Measurements from ENCODE around the gene GRAMD2B. TPM values are rescaled to one million over a fixed set of nuclear protein-coding genes. Genes with fewer than 3 reads are reported as not detected.

Gene GRAMD2B
- total and polyA plus RNA-seq, 2 of the 8 experiments (the other 6 are each of a cell fraction or from before 2014, with no cell fraction given) = 6.4 to 9.4 TPM

DNA sequence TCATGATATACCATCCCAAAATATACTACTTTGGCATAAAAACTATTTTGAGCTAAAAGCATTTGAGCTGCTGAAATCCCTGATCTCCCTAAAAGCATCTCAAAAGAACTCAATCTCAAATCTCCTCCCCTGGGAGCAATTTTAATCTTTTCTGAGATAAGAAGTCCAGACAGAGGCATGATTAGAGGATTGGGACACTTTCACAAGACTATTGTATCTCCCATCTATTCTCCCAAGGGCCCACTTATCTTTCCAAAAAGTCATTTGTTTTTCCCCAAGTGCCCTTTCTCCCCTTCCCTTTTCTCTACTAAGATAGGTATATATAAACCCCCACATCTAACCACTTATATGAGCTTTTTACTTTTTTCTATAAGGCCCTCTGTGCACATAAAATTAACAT is 92.1 kb downstream of the GRAMD2B start:
- Histone ChIP-seq H2BK5ac (ENCODE audit: low read depth, low read length) (no peak overlapping the region), H4K8ac (ENCODE audit: extremely low read depth, insufficient read depth, low read length) (no peak overlapping the region), H3K79me1 (ENCODE audit: low read depth, low read length) (no peaks in the 10 kb centered on the region), H3K4me3 (ENCODE audit: extremely low read depth in 1 of 4, insufficient read depth in 2 of 4, low read depth in 3 of 4, low read length in 4 of 4) (no peak overlapping the region), H3K27me3 (replicated peaks in 1 of 4; ENCODE audit: control insufficient read depth in 3 of 4, extremely low read depth in 1 of 4, insufficient read depth in 3 of 4, low read length in 3 of 4) (no peaks in the 10 kb centered on the region), H3K9ac (replicated peaks in 1 of 4; ENCODE audit: extremely low read depth in 1 of 4, low read depth in 3 of 4, low read length in 3 of 4) (no peak overlapping the region), H4K20me1 (replicated peaks in 1 of 2; ENCODE audit: control insufficient read depth in 1 of 2, insufficient read depth in 2 of 2, low read length in 2 of 2) (no peaks in the 10 kb centered on the region), H4K91ac (replicated peaks; ENCODE audit: insufficient read length, low read length) (no peak overlapping the region), H2AK5ac (ENCODE audit: low read depth, low read length) (no peak overlapping the region), H3K36me3 (ENCODE audit: control insufficient read depth in 2 of 4, insufficient read depth in 4 of 4, low read length in 3 of 4) (no peaks in the 10 kb centered on the region), H3K18ac (ENCODE audit: extremely low read depth, low read length) (no peak overlapping the region), H3K27ac (ENCODE audit: low read depth, low read length) (no peak overlapping the region), H2AFZ (ENCODE audit: low read length) (no peak overlapping the region), H2BK15ac (ENCODE audit: low read length) (no peak overlapping the region), H3K23me2 (ENCODE audit: low read depth, low read length) (no peaks in the 10 kb centered on the region), H3K23ac (ENCODE audit: insufficient read length) (no peak overlapping the region), H3K9me3 (ENCODE audit: insufficient read depth in 2 of 2, low read depth in 1 of 2, low read length in 1 of 2) (no peaks in the 10 kb centered on the region), H2BK20ac (ENCODE audit: low read length) (no peak overlapping the region), H3K4me1 (replicated peaks in 1 of 4; ENCODE audit: control insufficient read depth in 3 of 4, insufficient read depth in 4 of 4, low read length in 3 of 4) (peaks cover 0 to 3% (median under 1%) of the 10 kb centered on the region in 4 experiments; a peak in 3 of 7 replicates), H2BK120ac (replicated peaks; ENCODE audit: low read depth, low read length) (no peak overlapping the region), H3K4me2 (ENCODE audit: insufficient read depth in 1 of 2, low read depth in 2 of 2, low read length in 2 of 2) (no peak overlapping the region), H2BK12ac (ENCODE audit: low read depth, low read length) (no peak overlapping the region), H3K4ac (replicated peaks; ENCODE audit: insufficient read length, low read depth, low read length) (no peak overlapping the region), H3K79me2 (ENCODE audit: control insufficient read depth in 1 of 2, insufficient read depth in 2 of 2, low read length in 2 of 2) (no peaks in the 10 kb centered on the region), H4K5ac (ENCODE audit: insufficient read length, low read depth, low read length) (no peak overlapping the region), H3K56ac (replicated peaks; ENCODE audit: insufficient read length, low read depth, low read length) (no peak overlapping the region), H3K14ac (ENCODE audit: insufficient read length) (no peak overlapping the region)
- ChIA-PET POLR2A (ENCODE audit: partially characterized antibody) (interaction anchor here (0.6 kb wide), 1 partner anchor 14 kb away, joined by 3 read pairs; no protein-coding TSS in a partner anchor), CTCF (ENCODE audit: partially characterized antibody) (interaction anchor here (0.7 to 11.4 kb wide), 2 partner anchors 15 to 847 kb away, joined by 3 to 87 read pairs; no protein-coding TSS in a partner anchor)
- no peak for DNase-seq (ENCODE audit: low read depth in 1 of 2, low spot score in 2 of 2)
- no peak for FAIRE-seq
- TF ChIP-seq GABPA (IDR thresholded peaks at IDR 0.05; ENCODE audit: borderline replicate concordance, insufficient read depth, low read length) (no peak), SRF (IDR thresholded peaks at IDR 0.05; ENCODE audit: low read depth, low read length) (no peak), KDM5A (IDR thresholded peaks at IDR 0.05; ENCODE audit: low read length) (no peak), SP1 (IDR thresholded peaks at IDR 0.05; ENCODE audit: low read depth, low read length) (no peak), BCL11A (IDR thresholded peaks at IDR 0.05; ENCODE audit: low read depth in 2 of 2, low read length in 2 of 2) (no peak), TBP (IDR thresholded peaks at IDR 0.05; ENCODE audit: low read depth, low read length) (no peak), EZH2 (IDR thresholded peaks at IDR 0.05; ENCODE audit: low read depth, low read length, severe bottlenecking) (no peak), JUND (IDR thresholded peaks at IDR 0.05; ENCODE audit: low read length) (no peak), RNF2 (IDR thresholded peaks at IDR 0.05; ENCODE audit: borderline replicate concordance, low read depth, low read length, missing control alignments, poor library complexity, severe bottlenecking) (no peak), TAF7 (optimal IDR thresholded peaks at IDR 0.05; ENCODE audit: borderline replicate concordance, low read depth, low read length) (no peak), MAFK (IDR thresholded peaks at IDR 0.05; ENCODE audit: low read depth, low read length) (no peak)
- TF ChIP-seq, protein P1, sequence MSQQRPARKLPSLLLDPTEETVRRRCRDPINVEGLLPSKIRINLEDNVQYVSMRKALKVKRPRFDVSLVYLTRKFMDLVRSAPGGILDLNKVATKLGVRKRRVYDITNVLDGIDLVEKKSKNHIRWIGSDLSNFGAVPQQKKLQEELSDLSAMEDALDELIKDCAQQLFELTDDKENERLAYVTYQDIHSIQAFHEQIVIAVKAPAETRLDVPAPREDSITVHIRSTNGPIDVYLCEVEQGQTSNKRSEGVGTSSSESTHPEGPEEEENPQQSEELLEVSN (IDR thresholded peaks at IDR 0.05) = no peak
- TF ChIP-seq, protein P2, sequence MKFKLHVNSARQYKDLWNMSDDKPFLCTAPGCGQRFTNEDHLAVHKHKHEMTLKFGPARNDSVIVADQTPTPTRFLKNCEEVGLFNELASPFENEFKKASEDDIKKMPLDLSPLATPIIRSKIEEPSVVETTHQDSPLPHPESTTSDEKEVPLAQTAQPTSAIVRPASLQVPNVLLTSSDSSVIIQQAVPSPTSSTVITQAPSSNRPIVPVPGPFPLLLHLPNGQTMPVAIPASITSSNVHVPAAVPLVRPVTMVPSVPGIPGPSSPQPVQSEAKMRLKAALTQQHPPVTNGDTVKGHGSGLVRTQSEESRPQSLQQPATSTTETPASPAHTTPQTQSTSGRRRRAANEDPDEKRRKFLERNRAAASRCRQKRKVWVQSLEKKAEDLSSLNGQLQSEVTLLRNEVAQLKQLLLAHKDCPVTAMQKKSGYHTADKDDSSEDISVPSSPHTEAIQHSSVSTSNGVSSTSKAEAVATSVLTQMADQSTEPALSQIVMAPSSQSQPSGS (IDR thresholded peaks at IDR 0.05; ENCODE audit: low read length) = no peak

Data from H1 (cell line).